Stimulated activated CD8-positive, alpha-beta memory T cell treated with anti-CD3 and anti-CD28 coated beads, Interleukin-4, amount 100 ng/mL, for 1 hour (primary cell): ENCODE data around the gene FXR1.
"Not testable (repeated sequence)": the region's sequence is repeated elsewhere in the genome, so short reads cannot be mapped to it uniquely, and the experiment has no call there.

ENCODE experiments used
- DNase-seq, 2 donors: peaks; one replicate each; pipeline ENCODE4 v3.0.0-alpha.2; 2020; ENCODE audit warnings: low read depth in 2 of 2, low spot score in 1 of 2

FXR1 gene

GRCh38 chr3:180932819-180933218, 20.3 kb downstream of the FXR1 start:
- DNase-seq: no peak

GRCh38 chr3:180934638-180935037, 22.2 kb downstream of the FXR1 start:
- DNase-seq: no peak

GRCh38 chr3:180940826-180941225, 28.4 kb downstream of the FXR1 start:
- no peak for DNase-seq

DNA sequence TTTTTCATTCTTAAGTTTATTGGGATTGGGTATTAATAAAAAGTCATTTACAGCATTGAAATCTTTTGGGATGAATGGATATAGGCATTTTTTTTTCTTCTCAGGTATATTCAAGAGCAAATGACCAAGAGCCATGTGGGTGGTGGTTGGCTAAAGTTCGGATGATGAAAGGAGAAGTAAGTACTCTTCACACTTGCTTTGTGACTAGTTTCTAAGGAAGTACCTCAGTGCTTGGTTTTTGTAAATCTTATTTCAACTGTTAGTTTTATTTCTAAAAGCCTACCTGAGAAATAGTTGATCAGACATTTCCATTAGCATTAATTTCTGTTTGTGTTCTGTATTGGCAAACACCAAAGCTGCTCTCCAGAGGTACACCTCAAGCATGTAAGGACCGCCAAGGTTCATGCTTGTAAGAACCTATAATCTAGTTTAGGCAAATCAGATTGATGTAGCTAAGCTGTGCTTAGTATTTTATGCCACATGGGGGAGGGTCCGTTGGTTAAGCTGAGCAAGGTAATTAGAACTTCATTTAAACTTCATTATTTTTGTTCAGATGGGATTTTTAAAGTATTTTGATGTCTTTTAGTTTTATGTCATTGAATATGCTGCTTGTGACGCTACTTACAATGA, 35.4 kb downstream of the FXR1 start:
- DNase-seq: no peak

- no peak for DNase-seq
Measured at GRCh38 chr3:180959691-180960090, 47.2 kb downstream of the FXR1 start.

- no peak for DNase-seq
Measured at GRCh38 chr3:180961087-180961486, 48.6 kb downstream of the FXR1 start.

- no peak for DNase-seq
Measured at GRCh38 chr3:180961552-180961951, 49.1 kb downstream of the FXR1 start.

GRCh38 chr3:180962530-180962929, 50.1 kb downstream of the FXR1 start:
- DNase-seq: no peak

- DNase-seq: no peak
Measured at GRCh38 chr3:180970931-180971330, 58.5 kb downstream of the FXR1 start.

- no peak for DNase-seq
Measured at GRCh38 chr3:180973543-180973942, 61.1 kb downstream of the FXR1 start.

GRCh38 chr3:180974286-180974685, 61.8 kb downstream of the FXR1 start:
- DNase-seq: no peak

- DNase-seq: no peak
Measured at GRCh38 chr3:180977498-180977897, 65.0 kb downstream of the FXR1 start.

- no peak for DNase-seq
Measured at GRCh38 chr3:180979961-180980360, 67.5 kb downstream of the FXR1 start.

- no peak for DNase-seq
Measured at GRCh38 chr3:180980611-180981010, 68.1 kb downstream of the FXR1 start.

DNA sequence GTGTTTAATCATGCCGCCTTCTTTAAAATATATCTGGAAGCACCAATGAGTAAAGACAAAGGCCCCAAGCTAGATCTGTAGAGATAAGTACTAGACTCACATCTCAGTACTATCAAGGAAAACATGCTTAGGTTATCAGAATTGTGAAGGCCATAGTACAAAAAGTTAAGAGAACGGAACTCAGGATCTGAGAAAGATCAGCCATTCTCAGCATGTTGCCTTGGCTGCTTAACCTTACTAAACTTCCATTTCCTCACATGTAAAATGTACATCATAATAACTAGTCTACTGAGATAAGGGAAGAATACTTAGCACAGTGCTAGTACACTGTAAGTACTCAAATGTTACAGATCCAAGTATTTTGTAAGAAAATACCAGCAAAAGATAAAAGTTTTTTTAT, 69.4 kb downstream of the FXR1 start:
- no peak for DNase-seq

DNA sequence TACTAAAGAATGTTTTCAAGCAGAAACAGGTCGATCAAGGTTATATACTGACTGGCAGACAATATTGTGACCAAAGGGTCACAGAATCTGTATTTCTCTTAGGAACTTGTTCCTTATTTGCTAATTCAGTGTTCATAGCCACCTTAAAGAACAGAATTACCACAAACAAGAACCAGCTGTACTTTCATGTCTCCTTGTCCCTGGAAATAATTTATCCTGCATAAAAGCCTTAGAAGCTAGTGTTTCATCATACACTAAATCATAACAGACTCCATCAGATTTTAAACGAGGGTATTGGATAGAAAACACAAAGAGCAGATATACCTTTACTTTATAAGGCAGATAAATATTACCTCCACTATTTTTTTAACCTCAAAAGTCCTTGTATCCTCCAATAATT, 70.7 kb downstream of the FXR1 start:
- DNase-seq: no peak

DNA sequence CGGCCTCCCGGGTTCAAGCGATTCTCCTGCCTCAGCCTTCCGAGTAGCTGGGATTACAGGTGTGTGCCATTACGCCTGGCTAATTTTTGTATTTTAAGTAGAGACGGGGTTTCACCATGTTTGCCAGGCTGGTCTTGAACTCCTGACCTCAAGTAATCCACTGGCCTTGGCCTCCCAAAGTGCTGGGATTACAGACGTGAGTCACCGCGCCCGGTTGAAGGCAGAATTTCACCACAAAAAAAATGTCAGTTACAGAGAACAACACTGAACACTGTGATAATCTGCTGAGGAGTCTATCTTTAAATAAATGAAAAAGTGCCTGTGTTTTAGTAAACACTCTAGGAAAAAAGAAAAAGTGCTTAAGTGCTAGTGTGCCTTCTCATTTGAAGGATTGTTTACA, 73.9 kb downstream of the FXR1 start:
- DNase-seq: not testable (repeated sequence)

DNA sequence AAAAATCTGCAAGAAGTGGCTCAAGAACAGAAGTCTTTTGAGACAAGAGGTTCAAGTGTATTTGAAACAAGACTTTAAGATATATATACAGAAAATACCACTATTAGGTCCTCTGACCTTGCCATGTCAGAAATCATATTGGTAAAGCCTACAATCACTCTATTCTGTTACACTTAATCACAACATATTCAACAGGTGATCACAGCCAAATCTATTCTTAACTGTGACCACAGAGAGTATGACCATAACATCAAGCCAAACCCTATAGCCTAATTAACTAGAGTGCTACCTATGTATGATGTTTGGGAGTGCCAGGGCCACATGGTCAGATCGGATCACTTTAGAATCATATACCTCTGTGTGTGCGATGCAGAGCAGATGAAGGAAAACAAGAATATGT, 74.9 kb downstream of the FXR1 start:
- no peak for DNase-seq

DNA sequence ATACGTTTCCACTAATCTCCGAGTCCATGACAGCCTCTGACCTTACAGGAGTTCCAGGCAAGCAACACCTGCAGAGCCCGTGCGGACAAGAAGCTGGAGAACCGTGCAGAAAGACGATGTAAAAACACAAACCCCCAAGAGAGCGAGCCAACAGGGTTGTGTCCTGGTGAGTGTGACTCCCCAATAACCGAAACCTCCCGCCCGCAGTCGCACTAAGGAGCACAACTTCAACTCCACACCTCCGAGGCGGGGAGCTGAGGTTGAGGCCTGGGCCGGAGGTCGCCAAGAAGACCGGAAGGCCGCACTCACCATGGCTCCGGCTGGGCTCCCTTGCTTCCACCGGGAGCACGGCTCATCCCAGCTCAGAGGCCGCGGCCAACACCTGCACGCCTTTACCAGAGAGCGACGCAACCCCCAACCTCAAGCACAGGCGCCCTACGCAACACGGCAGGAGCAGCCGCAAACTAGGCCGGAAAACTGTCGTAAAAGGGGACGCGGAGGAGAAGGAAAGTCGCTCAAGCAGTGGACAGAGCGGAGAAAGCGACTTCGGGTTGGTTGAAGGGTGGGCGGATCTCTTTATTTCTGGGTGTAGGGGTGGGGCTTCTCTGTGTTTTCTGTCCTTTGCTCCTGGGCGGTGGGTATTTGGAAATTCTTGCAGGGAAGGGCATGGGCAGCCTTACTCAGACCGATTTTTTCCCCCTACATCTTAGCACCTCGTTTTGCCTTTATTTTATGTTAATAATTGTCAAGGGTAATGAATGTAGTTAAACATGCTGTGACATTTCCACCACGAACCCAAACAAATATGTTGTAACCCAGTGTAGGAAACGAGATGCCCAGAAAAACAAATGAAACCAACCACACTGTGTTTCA, 77.1 kb downstream of the FXR1 start, which contains the start of gene DNAJC19:
DNAJC19 (minus strand) TSS at position 446 of the 873 bp plus-strand sequence; CDS start at position 312, 134 bp downstream.
- DNase-seq: peak; percentile 73 to 79

GRCh38 chr3:180990505-180990904, 78.0 kb downstream of the FXR1 start:
- DNase-seq: no peak

- DNase-seq: no peak
Measured at GRCh38 chr3:180996415-180996932, 84.0 kb downstream of the FXR1 start.

DNA sequence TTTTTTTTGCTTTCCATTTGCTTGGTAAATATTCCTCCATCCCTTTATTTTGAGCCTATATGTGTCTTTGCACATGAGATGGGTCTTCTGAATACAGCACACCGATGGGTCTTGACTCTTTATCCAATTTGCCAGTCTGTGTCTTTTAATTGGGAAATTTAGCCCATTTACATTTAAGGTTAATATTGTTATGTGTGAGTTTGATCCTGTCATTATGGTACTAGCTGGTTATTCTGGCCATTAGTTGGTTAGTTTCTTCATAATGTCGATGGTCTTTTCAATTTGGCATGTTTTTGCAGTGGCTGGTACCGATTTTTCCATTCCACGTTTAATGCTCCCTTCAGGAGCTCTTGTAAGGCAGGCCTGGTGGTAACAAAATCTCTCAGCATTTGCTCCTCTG, 89.9 kb downstream of the FXR1 start:
- not testable (repeated sequence) for DNase-seq
